ENCODE measurements around the gene GRB10.

Gene GRB10

DNA sequence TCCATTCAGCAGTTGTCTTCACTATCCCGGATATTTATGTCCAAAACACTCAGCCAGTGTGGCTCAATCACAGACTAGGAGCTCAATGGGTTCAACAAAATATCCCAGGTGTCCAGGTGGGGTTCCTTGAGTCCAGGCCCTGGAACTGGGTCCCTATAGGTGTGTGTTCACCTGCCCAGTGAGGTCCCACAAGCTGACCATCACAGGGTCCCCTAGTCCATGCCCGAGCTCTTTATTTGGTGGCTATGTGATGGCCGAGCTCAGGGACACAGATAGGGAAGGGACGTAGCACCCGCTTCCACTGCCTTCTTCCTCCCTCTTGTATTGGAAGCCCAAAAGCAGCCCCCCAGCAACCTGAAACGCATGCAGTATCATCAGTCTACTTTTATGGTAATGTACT is 138.6 kb downstream of the GRB10 start:
- TF ChIP-seq, protein P1, sequence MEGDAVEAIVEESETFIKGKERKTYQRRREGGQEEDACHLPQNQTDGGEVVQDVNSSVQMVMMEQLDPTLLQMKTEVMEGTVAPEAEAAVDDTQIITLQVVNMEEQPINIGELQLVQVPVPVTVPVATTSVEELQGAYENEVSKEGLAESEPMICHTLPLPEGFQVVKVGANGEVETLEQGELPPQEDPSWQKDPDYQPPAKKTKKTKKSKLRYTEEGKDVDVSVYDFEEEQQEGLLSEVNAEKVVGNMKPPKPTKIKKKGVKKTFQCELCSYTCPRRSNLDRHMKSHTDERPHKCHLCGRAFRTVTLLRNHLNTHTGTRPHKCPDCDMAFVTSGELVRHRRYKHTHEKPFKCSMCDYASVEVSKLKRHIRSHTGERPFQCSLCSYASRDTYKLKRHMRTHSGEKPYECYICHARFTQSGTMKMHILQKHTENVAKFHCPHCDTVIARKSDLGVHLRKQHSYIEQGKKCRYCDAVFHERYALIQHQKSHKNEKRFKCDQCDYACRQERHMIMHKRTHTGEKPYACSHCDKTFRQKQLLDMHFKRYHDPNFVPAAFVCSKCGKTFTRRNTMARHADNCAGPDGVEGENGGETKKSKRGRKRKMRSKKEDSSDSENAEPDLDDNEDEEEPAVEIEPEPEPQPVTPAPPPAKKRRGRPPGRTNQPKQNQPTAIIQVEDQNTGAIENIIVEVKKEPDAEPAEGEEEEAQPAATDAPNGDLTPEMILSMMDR (IDR thresholded peaks at IDR 0.05; ENCODE audit: insufficient read depth, low read length, poor library complexity, severe bottlenecking): no peak
- DNase-seq (ENCODE audit: extremely low read depth, insufficient read length): no peak
- no peaks in the 10 kb centered on the region for H3K36me3 ChIP-seq (ENCODE audit: control insufficient read depth, insufficient read depth, low read length)
- no peak overlapping the region for H3K4me3 ChIP-seq (replicated peaks; ENCODE audit: low read depth, low read length)
- no peaks in the 10 kb centered on the region; the same call in 1 of the 2 replicates for H3K27me3 ChIP-seq (replicated peaks; ENCODE audit: control insufficient read depth, insufficient read depth, low read length)

DNA sequence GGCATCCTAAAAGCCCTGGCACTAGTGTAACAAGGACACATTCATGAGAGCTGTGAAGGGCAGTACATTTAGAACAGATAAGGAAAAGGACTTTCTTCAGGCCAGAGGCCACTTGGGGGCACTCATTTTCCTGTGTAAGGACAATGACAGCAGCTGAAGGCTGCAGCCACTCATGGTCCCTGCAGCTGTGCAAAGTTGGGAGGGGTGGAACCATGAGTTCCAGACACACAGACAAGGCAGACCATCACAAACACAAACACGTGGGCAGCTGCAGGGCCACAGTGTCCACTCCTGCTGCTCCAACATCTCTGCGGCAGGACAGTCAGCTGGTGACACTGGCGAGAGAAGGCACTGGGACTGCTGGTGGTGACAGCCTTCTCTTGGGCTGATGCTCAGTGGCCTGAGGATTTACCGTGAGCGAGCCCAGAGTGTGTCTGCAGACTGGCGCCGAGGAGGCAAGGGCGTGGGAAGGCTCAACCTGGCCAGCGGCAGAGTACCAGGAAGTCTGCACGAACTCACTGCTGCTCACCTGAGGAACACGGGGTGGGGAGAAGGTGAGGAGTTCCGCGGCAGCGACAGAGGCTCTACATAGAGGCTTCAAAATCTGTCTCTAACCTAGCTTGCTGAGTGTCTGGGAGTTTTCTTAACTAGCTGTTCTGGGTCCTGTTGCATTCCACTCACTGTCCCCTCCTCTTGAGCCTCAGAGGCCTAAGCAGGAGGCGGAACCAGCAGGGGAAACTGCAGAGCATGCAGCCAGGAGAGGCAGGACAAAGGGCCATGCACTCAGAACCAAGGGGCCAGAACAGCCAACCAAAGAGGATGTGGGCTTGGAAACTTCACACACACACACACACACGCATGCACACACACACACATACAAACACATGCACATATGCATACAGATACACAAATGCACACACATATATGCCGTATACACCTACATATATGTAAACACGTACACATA is 141.0 kb downstream of the GRB10 start:
- TF ChIP-seq, protein P1 (IDR thresholded peaks at IDR 0.05; ENCODE audit: insufficient read depth, low read length, poor library complexity, severe bottlenecking): peak; percentile 22
- Histone ChIP-seq H3K27me3 (replicated peaks; ENCODE audit: control insufficient read depth, insufficient read depth, low read length) (no peaks in the 10 kb centered on the region; the same call in 1 of the 2 replicates), H3K4me3 (replicated peaks; ENCODE audit: low read depth, low read length) (no peak overlapping the region), H3K36me3 (ENCODE audit: control insufficient read depth, insufficient read depth, low read length) (no peaks in the 10 kb centered on the region)
- DNase-seq (ENCODE audit: extremely low read depth, insufficient read length): no peak

DNA sequence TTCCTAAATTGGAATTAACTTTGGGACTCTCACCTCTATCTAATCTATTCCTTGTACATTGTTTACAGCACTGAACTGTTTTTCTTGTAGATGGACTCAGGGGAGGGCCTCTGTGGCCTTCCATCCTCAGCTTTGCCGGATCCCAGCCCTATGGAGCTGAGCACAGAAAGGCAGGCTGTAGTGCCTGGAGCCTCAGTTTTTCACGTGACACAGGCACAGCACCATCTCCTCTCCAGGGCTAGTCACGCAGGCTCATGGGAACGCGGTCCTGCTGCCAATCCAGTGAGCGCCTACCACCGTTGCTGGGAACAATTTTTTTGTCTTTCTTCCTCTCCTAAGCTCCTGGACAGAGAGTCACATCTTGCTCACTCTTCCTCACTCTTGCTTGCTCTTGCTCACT is 141.9 kb downstream of the GRB10 start:
- DNase-seq (ENCODE audit: extremely low read depth, insufficient read length): no peak
- Histone ChIP-seq H3K4me3 (replicated peaks; ENCODE audit: low read depth, low read length) (no peak overlapping the region), H3K27me3 (replicated peaks; ENCODE audit: control insufficient read depth, insufficient read depth, low read length) (no peaks in the 10 kb centered on the region; the same call in 1 of the 2 replicates), H3K36me3 (ENCODE audit: control insufficient read depth, insufficient read depth, low read length) (no peaks in the 10 kb centered on the region)
- TF ChIP-seq, protein P1 (IDR thresholded peaks at IDR 0.05; ENCODE audit: insufficient read depth, low read length, poor library complexity, severe bottlenecking): no peak

DNA sequence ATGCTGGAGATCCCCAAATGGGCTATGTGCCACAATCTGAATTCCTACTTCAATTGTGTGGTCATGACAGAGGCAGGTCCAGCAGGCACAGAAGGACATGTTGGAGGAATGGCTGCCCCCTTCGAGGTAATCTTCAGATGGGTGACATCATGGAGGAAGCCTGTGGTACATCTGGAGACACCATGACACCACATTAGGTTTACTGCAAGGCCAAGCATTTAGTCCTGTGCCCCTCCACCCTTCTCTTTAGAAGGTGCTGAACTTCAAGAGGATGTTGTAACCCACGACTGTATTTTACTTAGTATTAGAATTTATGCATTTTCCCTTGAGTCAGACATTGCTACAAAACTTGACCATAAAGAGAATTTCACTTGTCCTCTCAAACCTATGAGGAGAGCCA is 142.4 kb downstream of the GRB10 start:
- TF ChIP-seq, protein P1 (IDR thresholded peaks at IDR 0.05; ENCODE audit: insufficient read depth, low read length, poor library complexity, severe bottlenecking): no peak
- no peaks in the 10 kb centered on the region for H3K36me3 ChIP-seq (ENCODE audit: control insufficient read depth, insufficient read depth, low read length)
- H3K4me3 ChIP-seq (replicated peaks; ENCODE audit: low read depth, low read length): no peak overlapping the region
- H3K27me3 ChIP-seq (replicated peaks; ENCODE audit: control insufficient read depth, insufficient read depth, low read length): no peaks in the 10 kb centered on the region; the same call in 1 of the 2 replicates
- DNase-seq (ENCODE audit: extremely low read depth, insufficient read length): no peak

DNA sequence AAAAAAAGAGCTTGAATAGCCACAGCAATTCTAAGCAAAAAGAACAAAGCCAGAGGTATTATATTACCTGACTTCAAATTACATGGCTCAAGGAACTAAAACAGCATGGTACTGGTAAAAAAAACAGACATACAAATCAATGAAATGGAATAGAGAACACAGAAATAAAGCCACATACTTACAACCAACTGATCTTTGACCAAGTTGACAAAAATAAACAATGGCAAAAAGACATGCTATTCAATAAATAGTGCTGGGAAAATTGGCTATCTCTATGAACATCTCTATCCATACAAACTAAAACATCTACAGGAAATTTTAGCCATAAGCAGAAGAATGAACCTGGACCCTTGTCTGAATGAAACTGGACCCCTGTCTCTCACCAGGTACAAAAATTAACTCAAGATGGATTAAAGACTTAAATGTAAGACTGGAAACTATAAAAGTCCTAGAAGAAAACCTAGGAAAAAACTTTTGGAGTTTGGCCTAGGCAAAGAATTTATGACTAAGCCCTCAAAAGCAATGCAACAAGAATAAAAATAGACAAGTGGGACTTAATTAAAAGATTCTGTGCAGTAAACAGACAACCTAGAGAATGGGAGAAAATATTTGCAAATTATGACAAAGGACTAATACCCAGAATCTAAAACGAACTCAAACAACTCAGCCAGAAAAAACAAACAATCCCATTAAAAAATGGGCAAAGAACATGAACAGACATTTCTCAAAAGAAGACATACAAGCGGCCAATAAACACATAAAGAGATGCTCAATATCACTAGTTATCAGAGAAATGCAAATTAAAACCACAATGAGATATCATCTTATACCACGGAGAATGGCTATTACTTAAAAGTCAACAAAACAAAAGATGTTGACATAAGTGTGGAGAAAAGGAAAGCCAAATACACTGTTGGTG is 144.7 kb downstream of the GRB10 start:
- Histone ChIP-seq H3K27me3 (replicated peaks; ENCODE audit: control insufficient read depth, insufficient read depth, low read length) (no peaks in the 10 kb centered on the region; the same call in 1 of the 2 replicates), H3K4me3 (replicated peaks; ENCODE audit: low read depth, low read length) (no peak overlapping the region), H3K36me3 (ENCODE audit: control insufficient read depth, insufficient read depth, low read length) (no peaks in the 10 kb centered on the region)
- TF ChIP-seq, protein P1 (IDR thresholded peaks at IDR 0.05; ENCODE audit: insufficient read depth, low read length, poor library complexity, severe bottlenecking): no peak
- DNase-seq (ENCODE audit: extremely low read depth, insufficient read length): no peak

All from GM06990 (cell line).